ENCODE results near the gene RYR2. TPM values are rescaled to one million over a fixed set of nuclear protein-coding genes. Genes with fewer than 3 reads are reported as not detected.

The RYR2 gene
- total RNA-seq, 1 experiment from 2014 or later, result 3.4 TPM

DNA sequence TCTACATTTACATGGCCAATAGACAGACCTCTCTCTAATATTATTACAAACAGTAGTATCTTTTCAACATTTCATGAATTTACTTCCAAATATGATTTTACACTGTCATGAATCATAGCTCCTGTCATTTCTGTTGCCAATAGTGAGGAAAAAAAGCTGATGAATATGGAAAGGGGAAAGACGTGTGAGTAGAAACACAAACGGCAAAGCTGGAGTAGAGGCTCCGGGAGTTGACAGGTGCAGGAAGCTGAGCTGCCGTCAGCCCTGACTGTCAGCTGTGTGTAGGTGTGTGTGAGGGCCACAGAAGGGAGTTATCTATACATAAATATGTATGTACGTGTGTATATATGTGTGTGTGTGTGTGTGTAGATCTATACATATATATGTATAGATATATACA, 431.9 kb downstream of the RYR2 start:
- H3K27me3 Mint-ChIP-seq (ENCODE audit: low read depth), result no peaks in the 10 kb centered on the region
- no peak overlapping the region for H4K5ac ChIP-seq (ENCODE audit: insufficient read length, low read depth, low read length)
- TF ChIP-seq, protein P1, sequence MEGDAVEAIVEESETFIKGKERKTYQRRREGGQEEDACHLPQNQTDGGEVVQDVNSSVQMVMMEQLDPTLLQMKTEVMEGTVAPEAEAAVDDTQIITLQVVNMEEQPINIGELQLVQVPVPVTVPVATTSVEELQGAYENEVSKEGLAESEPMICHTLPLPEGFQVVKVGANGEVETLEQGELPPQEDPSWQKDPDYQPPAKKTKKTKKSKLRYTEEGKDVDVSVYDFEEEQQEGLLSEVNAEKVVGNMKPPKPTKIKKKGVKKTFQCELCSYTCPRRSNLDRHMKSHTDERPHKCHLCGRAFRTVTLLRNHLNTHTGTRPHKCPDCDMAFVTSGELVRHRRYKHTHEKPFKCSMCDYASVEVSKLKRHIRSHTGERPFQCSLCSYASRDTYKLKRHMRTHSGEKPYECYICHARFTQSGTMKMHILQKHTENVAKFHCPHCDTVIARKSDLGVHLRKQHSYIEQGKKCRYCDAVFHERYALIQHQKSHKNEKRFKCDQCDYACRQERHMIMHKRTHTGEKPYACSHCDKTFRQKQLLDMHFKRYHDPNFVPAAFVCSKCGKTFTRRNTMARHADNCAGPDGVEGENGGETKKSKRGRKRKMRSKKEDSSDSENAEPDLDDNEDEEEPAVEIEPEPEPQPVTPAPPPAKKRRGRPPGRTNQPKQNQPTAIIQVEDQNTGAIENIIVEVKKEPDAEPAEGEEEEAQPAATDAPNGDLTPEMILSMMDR (conservative IDR thresholded peaks at IDR 0.05), result no peak
- no peak overlapping the region for H2BK12ac ChIP-seq (ENCODE audit: insufficient read length, low read depth, low read length)
- no peak overlapping the region for H2BK20ac ChIP-seq (ENCODE audit: low read depth, low read length, poor library complexity, severe bottlenecking)
- H3K9ac ChIP-seq (ENCODE audit: extremely low read depth, insufficient read length, low read length), result no peak overlapping the region
- no peaks in the 10 kb centered on the region; a peak in 1 of 5 replicates for H3K9me3 Mint-ChIP-seq
- H3K9me3 ChIP-seq (ENCODE audit: control insufficient read depth, low read depth, low read length), result no peaks in the 10 kb centered on the region
- no CpG with 5 or more reads among the region's 5 CpGs for WGBS (ENCODE audit: extremely low coverage, insufficient read length, low lambda C conversion rate)
- no peak overlapping the region for H3K4ac ChIP-seq (ENCODE audit: low read depth, low read length)
- H3K27ac ChIP-seq (ENCODE audit: insufficient read length, low read depth, low read length), result no peak overlapping the region
- H3K79me2 ChIP-seq (ENCODE audit: insufficient read depth, low read length), result no peaks in the 10 kb centered on the region
- H3K4me3 Mint-ChIP-seq, result no peak overlapping the region
- H3K36me3 Mint-ChIP-seq (ENCODE audit: insufficient read depth in 1 of 3, low read depth in 3 of 3), result peaks cover 0 to 5% (median 2%) of the 10 kb centered on the region in 3 experiments; a peak in 4 of 7 replicates
- no peaks in the 10 kb centered on the region for H3K23me2 ChIP-seq (ENCODE audit: insufficient read length, low read depth, low read length, poor library complexity, severe bottlenecking)
- H3K4me1 ChIP-seq (ENCODE audit: insufficient read depth, low read length), result no peaks in the 10 kb centered on the region
- H3K4me2 ChIP-seq (ENCODE audit: insufficient read depth, insufficient read length, low read length), result no peak overlapping the region
- no peak for DNase-seq
- no peak overlapping the region for H2AK5ac ChIP-seq (ENCODE audit: insufficient read length, low read length)
- H3K23ac ChIP-seq (ENCODE audit: insufficient read length, low read depth, low read length), result no peak overlapping the region
- no peak overlapping the region for H3K18ac ChIP-seq (ENCODE audit: insufficient read length, low read depth, low read length)
- H4K20me1 ChIP-seq (ENCODE audit: control insufficient read depth, insufficient read depth, insufficient read length), result no peaks in the 10 kb centered on the region
- H3T11ph ChIP-seq (ENCODE audit: low read length), result no peak overlapping the region
- H3K56ac ChIP-seq (ENCODE audit: insufficient read length, low read depth, low read length), result no peak overlapping the region
- no peak overlapping the region for H2AFZ ChIP-seq (ENCODE audit: low read length)
- no peaks in the 10 kb centered on the region for H3K79me1 ChIP-seq (ENCODE audit: insufficient read depth, low read depth, low read length, poor library complexity, severe bottlenecking)
- no peak overlapping the region for H2BK5ac ChIP-seq (ENCODE audit: insufficient read length, low read length)
- no peak overlapping the region for H2BK120ac ChIP-seq (ENCODE audit: low read depth, low read length, poor library complexity, severe bottlenecking)
- H3K14ac ChIP-seq (ENCODE audit: insufficient read depth, low read length), result no peak overlapping the region
- no peak overlapping the region for H4K8ac ChIP-seq (replicated peaks; ENCODE audit: insufficient read length, low read depth, low read length)
- no peak overlapping the region for H2BK15ac ChIP-seq (ENCODE audit: low read depth, low read length)
- peaks cover 0 to 3% of the 10 kb centered on the region in 2 experiments; a peak in 1 of 4 replicates for H3K4me1 Mint-ChIP-seq
- H3K27me3 ChIP-seq (ENCODE audit: insufficient read depth, low read length), result no peaks in the 10 kb centered on the region
- H3K27ac Mint-ChIP-seq, result no peak overlapping the region
- H4K91ac ChIP-seq (ENCODE audit: insufficient read length, low read depth, low read length), result no peak overlapping the region
